Kidney epithelial cell (primary cell): ENCODE data around the gene PCGF1. TPM values are rescaled to one million over a fixed set of nuclear protein-coding genes. Genes with fewer than 3 reads are reported as not detected.
A peak's percentile ranks its signal among the peaks of the same experiment; 100 is the strongest.

ENCODE experiments used
- DNase-seq: peaks from one replicate; pipeline ENCODE4 v3.0.0-alpha.2; 2010; ENCODE audit warnings: low read depth
- H3K27me3 ChIP-seq: 2 replicates; pipeline ENCODE4 v1.6.0; 2011; ENCODE audit warnings: low read length; ENCODE audit not compliant: control insufficient read depth, insufficient read depth
- H3K36me3 ChIP-seq: 2 replicates; pipeline ENCODE4 v1.5.1; 2011; ENCODE audit warnings: low read length; ENCODE audit not compliant: control insufficient read depth, insufficient read depth
- H3K4me3 ChIP-seq: 2 replicates; pipeline ENCODE4 v1.5.1; 2011; ENCODE audit warnings: low read depth, mild to moderate bottlenecking, control low read depth, low read length
- CTCF ChIP-seq: IDR thresholded peaks from 2 replicates; pipeline ENCODE4 v1.5.1; 2011; ENCODE audit warnings: mild to moderate bottlenecking, moderate library complexity, low read length, control low read depth, inconsistent platforms; ENCODE audit not compliant: insufficient read depth, poor library complexity, severe bottlenecking
- total RNA-seq: library from RNA; depleted of rRNA; stranded (reverse); fragments of >200 nt; gene quantifications from 2 replicates; pipeline ENCODE4 v1.2.3, GENCODE V29; 2015

PCGF1 gene
- total RNA-seq, 1 donor from 2014 or later, result 19.3 TPM

- Histone ChIP-seq H3K27me3 (no peaks in the 10 kb centered on the region), H3K4me3 (peak within 1 kb of the TSS; percentile 60), H3K36me3 (no peaks in the 10 kb centered on the region)
- DNase-seq, result peak; percentile 73
- peak; percentile 91 for TF ChIP-seq CTCF
These were observed 24.5 kb downstream of the PCGF1 start, which contains the start of the genes CCDC142 and TTC31 for GRCh38 chr2:74482801-74483674. TSS of gene CCDC142 (minus strand) at chr2:74482998. CDS start at chr2:74482837, 161 bp downstream. TSS of gene TTC31 (plus strand) at chr2:74483081. CDS start at chr2:74483096, 15 bp downstream.

- no peak for DNase-seq
- TF ChIP-seq CTCF, result no peak
- H3K36me3 ChIP-seq, result no peaks in the 10 kb centered on the region
- H3K4me3 ChIP-seq, result peak overlapping the region; percentile 60
- no peaks in the 10 kb centered on the region for H3K27me3 ChIP-seq
These were observed 25.3 kb downstream of the PCGF1 start for GRCh38 chr2:74481961-74482800.

- Histone ChIP-seq H3K4me3 (peak overlapping the region; percentile 60), H3K27me3 (no peaks in the 10 kb centered on the region), H3K36me3 (no peaks in the 10 kb centered on the region)
- no peak for TF ChIP-seq CTCF
- DNase-seq, result no peak
These were observed 26.1 kb downstream of the PCGF1 start for GRCh38 chr2:74481431-74481830.

GRCh38 chr2:74474899-74475298 lies 32.6 kb downstream of the PCGF1 start:
- DNase-seq, result no peak
- peak; percentile 30 for TF ChIP-seq CTCF
- H3K36me3 ChIP-seq, result peaks cover 1% of the 10 kb centered on the region
- no peaks in the 10 kb centered on the region for H3K27me3 ChIP-seq
- no peak overlapping the region for H3K4me3 ChIP-seq

- Histone ChIP-seq H3K4me3 (no peak overlapping the region), H3K36me3 (peaks cover 1% of the 10 kb centered on the region), H3K27me3 (no peaks in the 10 kb centered on the region)
These were observed 33.0 kb downstream of the PCGF1 start for GRCh38 chr2:74474481-74474880.

More at GRCh38 chr2:74474481-74474880, 33.0 kb downstream of the PCGF1 start:
- DNase-seq, result no peak
- no peak for TF ChIP-seq CTCF
